Coronary artery (tissue), 2 donors: Measurements from ENCODE around the gene VIPR1.
A peak's percentile ranks its signal among the peaks of the same experiment; 100 is the strongest.

Source experiments
- DNase-seq: peaks from one replicate; pipeline ENCODE4 v3.0.0-alpha.2; 2017; ENCODE audit warnings: low spot score
- H3K27ac ChIP-seq, 2 donors: fragments of 200-600 bp; sonication (generic); one replicate each; pipeline ENCODE4 v1.5.1; 2016 to 2019
- H3K4me3 ChIP-seq: fragments of 200-600 bp; sonication (generic); 2 replicates; pipeline ENCODE4 v1.5.1; 2016; ENCODE audit warnings: mild to moderate bottlenecking, moderate library complexity
- TF ChIP-seq, protein P1 (sequence below): fragments of 200-600 bp; sonication (generic); IDR thresholded peaks from one replicate; pipeline ENCODE4 v1.5.1; 2019; ENCODE audit warnings: antibody characterized with exemption

Gene VIPR1

DNA sequence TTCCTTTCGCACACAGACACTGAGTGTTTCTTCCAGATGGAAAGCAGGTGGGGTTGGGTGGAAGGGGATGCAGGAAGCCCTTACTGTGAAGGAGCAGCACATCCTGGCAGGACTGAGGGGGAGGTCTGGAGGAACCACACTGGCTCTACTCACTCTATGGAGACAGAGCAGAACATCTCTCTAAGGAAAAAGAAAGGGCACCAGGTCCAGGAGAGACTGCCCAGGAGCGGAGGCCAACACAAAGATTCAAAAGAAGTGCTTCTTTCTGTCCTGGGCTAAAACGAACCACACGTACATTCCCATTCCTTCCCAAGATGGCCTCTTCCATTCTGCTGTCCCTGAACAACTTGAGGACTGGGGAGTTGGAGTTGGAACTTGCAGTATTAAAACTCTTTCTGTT, 13.8 kb upstream of the VIPR1 start:
- peak; percentile 47 for DNase-seq
- no peak overlapping the region for H3K4me3 ChIP-seq
- TF ChIP-seq, protein P1, sequence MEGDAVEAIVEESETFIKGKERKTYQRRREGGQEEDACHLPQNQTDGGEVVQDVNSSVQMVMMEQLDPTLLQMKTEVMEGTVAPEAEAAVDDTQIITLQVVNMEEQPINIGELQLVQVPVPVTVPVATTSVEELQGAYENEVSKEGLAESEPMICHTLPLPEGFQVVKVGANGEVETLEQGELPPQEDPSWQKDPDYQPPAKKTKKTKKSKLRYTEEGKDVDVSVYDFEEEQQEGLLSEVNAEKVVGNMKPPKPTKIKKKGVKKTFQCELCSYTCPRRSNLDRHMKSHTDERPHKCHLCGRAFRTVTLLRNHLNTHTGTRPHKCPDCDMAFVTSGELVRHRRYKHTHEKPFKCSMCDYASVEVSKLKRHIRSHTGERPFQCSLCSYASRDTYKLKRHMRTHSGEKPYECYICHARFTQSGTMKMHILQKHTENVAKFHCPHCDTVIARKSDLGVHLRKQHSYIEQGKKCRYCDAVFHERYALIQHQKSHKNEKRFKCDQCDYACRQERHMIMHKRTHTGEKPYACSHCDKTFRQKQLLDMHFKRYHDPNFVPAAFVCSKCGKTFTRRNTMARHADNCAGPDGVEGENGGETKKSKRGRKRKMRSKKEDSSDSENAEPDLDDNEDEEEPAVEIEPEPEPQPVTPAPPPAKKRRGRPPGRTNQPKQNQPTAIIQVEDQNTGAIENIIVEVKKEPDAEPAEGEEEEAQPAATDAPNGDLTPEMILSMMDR, result no peak
- no peak overlapping the region for H3K27ac ChIP-seq

DNA sequence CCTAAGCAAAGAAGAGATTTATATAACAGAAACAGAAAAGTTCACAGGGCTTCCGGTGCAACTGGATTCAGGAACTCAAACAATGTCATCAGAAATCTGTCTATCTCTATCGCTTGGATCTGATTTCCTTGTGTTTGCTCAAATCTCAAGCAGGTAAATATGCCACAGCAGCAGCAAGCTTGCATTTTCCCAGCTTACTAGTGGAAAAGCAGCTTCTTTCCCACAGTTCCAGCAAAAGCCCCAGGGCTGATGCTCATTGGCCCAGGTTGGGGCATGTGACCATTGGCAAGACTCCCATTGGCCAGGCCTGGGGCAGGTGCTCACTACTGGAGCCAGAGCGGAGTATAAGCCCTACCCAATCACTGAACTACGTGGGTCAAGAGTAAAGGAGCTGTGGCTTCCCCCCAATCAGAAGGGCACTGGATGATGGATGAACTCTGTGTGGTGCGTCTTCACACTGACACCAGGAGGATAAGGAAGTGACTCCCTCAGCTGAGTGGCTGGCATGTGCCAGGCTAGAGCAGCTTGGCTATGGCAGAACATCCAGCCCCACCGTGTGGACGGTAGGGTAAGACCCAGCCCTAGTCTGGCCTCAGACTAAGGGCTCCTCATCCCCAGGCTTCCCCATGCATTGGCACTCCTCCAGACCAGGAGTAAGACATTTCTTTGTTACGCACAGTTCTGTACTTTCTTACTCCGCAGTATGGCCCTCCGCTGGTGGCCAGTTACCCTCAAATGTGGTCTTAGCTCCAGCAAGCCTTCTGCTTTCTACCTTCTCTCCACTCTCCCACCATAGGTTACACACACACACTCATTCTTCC, 13.1 kb upstream of the VIPR1 start:
- peak overlapping the region; percentile 55 to 64 for H3K27ac ChIP-seq
- peak; percentile 54 for DNase-seq
- no peak overlapping the region for H3K4me3 ChIP-seq
- TF ChIP-seq, protein P1, result no peak

DNA sequence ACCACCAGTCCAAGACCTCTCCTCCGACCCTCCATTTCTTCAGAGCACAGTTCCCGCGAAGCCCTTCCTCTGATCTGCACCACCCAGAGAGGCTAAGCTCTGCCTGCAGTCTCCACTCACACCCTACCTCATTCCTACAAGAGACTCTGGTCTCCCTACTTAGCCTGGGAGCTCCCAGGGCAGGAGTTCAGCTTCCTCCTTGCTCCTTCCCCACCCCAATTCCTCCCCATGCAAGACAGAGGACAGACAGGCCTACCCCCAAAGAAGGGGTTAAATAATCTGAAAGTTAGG, 12.6 kb upstream of the VIPR1 start:
- H3K4me3 ChIP-seq, result no peak overlapping the region
- H3K27ac ChIP-seq, result peak overlapping the region; percentile 55 to 64
- TF ChIP-seq, protein P1, result no peak
- DNase-seq, result no peak

DNA sequence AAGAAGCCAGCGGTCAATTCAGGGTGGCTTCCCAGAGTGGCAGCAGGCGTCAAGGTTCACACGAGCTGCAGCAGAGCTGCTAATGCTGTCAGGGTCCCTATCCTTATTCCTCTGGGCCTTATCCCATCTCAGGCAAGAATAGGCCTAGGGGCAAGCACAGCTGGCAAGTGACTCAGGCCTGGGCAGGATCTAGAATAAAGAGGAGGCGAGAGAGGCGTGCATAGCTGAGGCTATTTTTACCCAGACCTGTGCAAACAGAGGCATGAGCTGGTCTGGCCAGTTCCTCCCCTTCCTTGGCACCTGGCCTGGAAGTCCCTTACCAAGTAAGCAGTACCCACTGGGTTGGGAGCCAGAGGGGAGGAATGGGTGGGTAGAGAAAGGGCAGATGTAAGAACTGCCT, 12.2 kb upstream of the VIPR1 start:
- Histone ChIP-seq H3K27ac (peak overlapping the region; percentile 55 to 64), H3K4me3 (no peak overlapping the region)
- TF ChIP-seq, protein P1, result no peak
- peak; percentile 76 for DNase-seq

DNA sequence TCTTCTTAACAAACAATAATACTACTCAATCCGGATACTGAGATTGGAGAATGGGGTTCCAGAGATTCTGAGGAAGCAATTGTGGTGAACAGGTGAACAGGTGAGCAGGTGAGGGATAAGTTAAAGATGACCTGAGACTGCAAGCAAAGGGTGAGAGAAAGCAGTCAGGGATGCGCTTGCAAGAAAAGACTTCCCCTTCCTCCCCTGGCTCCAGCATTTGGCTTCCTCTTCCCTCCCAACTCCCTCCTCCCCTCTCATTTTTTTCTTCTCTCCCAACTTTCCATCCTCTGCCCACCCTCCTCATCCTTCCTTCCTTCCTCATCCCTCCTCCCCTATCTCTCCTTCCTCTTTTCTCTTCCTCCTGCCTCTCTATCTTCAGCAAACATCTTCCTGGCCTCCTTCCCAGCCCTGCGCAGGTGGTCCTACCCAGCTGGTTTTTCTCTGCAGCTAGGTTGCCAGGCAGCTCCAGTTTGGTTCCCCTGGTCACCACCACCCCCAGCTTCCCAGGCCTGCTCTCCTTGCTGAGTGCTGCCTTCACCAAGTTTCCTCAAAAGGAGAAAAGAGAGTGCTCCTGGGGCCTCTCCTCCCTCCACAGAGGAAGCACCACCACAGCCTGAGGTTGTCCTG, 10.4 kb upstream of the VIPR1 start:
- TF ChIP-seq, protein P1, result no peak
- peak overlapping the region; percentile 13 to 59 for H3K27ac ChIP-seq
- H3K4me3 ChIP-seq, result no peak overlapping the region
- DNase-seq, result peak; percentile 58

DNA sequence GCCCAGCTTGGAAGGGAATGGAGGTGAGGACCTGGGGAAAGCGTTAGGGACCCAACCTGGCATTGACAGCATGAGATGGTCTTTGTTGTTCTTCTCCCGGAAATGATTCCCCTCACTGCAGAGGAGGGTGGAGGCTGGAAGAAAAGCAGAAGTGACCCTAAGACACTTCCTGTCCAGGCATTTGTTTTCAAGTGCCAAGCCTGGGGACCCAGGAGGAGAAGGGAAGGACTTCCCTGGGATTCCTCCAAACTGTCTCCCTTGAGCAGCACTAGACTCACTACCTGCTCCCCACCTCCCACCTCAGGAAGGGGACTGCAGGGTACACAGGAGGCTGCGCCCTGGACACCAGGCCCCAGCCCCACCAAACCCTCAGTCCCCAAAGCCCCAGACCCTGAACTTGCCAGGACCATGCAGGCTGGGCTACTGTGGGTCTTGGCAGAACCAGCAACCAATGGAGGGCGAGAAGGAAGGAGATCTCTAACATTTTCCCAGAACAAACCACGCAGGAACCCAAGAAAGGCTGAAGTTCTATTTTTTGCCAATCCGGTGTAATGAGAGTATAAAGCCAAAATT, 9.8 kb upstream of the VIPR1 start:
- DNase-seq, result peak; percentile 47
- H3K27ac ChIP-seq, result peak overlapping the region; percentile 13 to 59

More for the DNA sequence above, 9.8 kb upstream of the VIPR1 start:
- no peak overlapping the region for H3K4me3 ChIP-seq
- TF ChIP-seq, protein P1, result no peak
